HG03342 (cell line): ENCODE data around the gene KRT71.

ENCODE experiments used
- ATAC-seq: cut with Tn5 transposase; IDR thresholded peaks from one replicate; pipeline ENCODE4 v1.9.1; 2021; ENCODE audit warnings: mild to moderate bottlenecking, moderate library complexity; ENCODE audit not compliant: unreplicated experiment

The KRT71 gene

DNA sequence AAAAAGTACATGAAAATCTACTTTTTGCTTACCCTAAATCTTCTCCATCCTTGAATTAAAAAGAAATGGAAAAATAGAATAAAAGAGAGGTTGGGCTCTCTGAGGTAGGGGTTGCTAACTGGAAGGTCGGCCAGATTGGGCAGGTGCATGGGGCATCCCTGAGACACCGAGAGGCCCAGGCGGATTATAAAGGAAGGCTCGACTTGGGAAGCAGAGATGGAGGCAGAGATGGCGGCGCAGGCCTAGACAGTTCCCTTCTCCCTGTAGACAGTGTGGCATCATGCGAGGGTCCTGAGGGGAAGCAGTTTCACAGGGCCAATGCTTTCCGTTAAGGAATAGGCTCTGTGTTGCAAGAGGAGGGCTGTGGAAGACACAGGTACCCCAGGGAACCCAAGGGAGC is 24.4 kb upstream of the KRT71 start:
- no peak for ATAC-seq

DNA sequence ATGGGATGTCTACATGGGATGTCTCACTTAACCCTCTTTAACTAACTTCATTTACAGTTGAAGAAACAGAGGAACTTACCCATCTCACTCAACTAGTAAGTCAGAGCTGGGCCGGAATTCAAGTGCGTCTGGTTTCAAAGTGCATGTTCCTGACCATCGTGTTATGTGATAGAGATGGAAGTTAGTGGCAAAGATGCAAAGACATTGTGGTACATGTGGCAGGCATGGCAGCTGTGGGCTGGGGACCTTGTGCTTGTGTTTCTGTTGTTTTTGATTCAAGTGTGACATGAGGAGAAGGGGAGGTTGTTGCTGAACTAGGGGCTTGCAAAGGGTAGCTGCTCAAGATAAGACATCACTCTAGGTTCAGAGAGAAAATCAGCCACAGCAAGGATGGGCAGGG is 23.0 kb upstream of the KRT71 start:
- no peak for ATAC-seq

DNA sequence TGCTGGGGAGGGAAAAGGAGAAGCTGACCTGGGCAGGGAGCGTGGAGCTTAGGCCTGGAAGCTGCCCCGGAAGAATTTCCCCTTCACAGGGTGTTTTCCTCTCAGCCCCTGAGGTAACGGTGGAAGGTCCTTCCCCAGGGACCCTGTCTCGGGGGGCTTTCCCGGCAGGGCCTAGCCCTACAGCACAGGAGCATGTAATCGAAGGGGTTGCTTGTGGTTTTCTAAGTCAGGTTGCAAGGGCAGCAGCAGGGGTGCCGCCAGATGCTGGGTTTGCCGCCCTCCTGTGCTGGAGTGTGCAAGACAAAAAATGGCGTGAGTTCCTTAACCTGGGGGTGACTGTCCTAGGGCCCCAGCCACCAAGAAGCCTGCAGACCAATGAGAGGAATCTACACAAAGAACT is 22.3 kb upstream of the KRT71 start:
- ATAC-seq = no peak

DNA sequence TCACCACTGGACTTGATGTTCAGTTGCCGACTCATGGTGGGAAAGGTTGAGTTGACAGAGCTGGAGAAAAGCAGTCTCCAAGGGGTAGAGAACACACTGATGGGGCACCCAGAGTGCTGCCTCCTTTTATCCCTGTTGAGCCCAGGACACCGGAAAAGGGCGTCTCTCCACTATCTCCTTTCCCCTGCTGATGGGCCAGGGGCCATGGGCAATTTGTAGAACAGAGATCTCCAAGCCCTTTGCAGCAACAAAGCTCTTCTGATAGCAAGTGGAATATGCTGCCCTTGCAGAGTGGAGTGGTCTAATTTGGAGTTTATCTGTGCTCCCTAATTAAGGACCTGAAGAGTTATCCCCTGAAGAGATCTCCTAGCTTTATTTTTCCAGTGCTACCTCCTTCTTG is 20.8 kb upstream of the KRT71 start, which contains the start of gene KRT74:
Gene KRT74 (minus strand): TSS at position 101 of the 400 bp plus-strand sequence. CDS start 66 bp downstream, at position 35.
- ATAC-seq = no peak

DNA sequence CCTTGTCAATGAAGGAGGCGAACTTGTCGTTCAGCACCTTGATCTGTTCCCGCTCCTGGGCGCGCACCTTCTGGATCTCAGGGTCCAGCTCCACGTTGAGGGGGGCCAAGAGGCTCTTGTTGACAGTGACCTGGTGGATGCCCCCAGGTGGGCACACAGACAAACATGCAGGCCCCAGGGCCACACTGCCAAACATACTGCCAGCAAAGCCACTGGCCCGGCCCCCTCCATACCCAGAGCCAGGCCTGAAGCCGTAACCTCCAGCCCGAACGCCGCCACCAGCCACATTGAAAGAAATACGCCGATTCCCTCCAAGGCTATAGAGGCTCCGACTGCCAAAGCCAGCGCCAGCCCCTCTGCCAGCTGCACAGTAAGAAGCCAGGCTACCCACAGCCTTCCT is 20.4 kb upstream of the KRT71 start:
- no peak for ATAC-seq

DNA sequence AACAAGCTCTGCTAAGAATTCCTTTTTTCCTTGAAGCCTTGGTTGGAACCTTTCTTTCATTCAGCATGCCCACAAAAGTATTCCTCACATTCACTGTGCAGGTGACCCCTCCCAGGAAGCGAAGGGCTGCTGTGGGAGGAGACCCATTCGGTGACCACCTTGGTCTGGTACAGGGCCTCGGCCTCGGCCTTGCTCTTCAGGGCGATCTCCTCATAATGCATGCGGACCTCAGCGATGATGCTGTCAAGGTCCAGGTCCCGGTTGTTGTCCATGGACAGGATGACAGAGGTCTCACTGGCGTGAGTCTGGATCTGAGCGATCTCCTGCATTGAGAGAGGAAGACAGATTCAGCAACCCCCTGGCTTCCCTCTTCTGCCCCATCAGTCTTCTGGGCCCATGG is 17.6 kb upstream of the KRT71 start:
- ATAC-seq = no peak

DNA sequence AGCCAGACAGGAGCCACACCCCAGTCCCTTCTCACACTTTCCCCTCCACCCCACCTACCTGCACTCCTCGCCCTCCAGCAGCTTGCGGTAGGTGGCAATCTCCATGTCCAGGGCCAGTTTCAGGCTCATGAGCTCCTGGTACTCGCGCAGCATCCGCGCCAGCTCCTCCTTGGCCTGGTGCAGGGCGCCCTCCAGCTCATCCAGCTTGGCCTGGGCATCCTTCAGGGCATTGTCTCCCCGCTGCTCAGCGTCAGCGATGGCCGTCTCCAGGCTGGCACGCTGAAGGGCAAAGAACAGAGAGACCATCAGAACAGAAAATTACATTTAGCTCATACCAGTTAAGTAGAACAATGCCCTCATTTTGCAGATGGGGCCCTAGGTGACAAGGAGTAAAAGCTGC is 15.2 kb upstream of the KRT71 start:
- ATAC-seq = no peak

DNA sequence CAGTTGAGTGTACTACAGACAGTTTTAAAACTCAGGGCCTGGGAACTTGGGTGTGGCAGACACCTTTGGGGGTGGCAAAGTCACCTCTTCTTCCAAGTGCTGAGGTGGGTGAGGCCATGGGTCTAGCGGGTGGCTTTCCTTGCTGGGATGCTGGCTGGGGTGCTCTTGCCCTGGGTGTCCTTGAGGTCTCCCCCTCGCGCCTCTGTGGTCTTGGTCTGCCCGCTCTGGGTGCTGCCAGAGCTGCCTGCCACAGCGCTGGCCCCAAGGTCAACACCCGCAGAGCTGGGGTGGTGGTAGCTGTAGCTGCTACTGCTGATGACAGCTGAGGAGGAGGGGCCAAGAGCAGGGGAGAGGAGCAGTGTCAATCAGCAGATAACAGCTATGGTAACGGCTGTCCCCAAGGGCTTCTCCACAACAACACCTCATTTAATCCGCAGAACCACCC is 13.9 kb upstream of the KRT71 start:
- ATAC-seq = no peak

DNA sequence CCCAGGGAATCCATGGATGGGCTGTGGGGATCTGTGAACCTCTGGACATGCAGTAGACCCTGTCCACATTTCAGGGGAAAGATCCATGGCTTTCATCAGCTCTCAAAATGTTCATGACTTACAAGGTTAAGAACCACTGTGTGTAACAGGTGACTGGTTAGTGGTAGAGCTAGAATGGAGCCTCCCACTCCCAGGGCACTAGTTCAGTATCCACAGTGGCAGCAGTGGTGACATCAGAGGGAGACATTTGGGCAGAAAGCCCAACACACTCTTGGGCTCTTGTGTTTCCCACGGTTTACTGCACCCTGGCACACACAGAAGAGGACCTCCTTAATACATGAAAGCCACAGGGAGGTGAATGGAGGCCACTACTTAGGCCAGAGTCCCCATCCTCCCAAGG is 11.6 kb upstream of the KRT71 start:
- no peak for ATAC-seq

DNA sequence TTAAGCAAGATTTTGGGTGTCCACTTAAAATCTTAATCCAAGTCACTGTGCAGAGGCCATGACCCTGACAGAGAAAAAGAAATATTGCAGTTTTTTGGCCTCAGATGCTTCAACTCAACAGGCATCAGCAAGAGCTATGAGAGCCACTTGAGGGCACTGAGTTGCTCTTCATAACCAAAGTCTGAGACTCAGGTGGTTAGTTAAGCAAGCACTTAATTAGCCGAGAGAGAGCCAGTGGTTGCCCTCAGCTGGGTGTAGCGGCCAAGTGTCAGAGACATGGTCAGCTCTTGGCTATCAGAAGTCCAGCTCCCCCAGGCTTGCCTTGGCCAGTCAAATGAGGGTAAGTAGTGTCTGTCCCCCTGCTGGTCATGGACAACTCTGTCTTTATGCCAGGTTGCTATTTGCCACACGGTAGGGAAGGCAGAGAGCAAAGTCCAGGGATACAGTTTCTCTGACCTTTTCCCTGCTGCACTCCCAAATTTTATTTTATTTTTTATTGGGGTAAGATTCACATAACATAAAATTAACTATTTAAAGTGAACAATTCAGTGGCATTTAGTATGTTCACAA is 9.0 kb upstream of the KRT71 start:
- ATAC-seq = no peak

DNA sequence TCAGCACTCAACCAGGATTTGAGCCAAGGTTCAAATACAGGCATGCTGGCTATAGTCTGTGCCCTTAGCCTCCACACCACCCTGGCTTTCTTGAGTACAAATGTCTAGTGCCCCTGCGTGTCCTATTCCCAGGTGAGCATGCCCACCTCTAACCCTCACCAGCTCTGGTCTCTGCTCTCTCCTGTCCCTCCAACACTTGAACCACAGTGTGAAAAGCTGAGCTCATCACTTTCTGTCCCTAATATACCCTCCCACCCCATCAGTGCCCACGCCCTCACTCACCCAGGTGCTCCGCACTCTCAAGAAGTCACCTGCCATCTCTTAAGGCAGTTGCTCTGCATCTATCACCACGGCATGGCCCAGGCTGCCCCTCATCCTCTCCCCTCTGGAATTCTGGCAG is 7.0 kb upstream of the KRT71 start:
- ATAC-seq = no peak

DNA sequence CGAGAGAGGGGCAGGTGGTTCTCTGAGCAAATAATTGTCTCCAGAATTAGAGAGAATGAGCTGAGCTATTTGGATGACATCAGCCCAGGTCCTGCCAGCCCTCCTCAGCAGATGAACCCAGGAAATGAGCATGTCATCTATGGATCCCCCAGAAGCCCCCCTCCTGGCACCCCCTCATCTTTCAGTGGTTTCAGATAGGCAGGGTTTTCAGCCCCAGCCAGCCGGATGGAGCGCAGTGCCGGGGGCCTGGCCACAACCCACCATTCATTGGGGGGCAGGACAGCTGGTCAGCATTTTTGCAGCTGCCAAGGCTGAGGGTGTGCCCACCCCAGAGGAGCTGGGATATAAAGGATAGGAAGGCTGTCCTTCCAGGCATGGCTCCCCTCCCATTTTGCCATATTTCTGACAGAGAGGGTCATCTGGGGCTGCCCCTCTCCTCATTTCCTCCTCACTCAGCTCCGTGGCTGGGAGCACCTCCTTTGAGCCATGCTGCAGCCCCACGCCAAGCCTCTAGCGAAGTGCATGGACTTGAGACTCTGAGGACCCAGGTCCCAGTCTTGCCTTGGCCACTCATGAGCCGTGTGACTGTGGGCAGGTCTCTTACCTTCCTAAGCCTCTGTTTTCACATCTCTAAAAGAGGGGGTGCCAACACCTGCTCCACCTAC is 6.0 kb upstream of the KRT71 start:
- no peak for ATAC-seq

DNA sequence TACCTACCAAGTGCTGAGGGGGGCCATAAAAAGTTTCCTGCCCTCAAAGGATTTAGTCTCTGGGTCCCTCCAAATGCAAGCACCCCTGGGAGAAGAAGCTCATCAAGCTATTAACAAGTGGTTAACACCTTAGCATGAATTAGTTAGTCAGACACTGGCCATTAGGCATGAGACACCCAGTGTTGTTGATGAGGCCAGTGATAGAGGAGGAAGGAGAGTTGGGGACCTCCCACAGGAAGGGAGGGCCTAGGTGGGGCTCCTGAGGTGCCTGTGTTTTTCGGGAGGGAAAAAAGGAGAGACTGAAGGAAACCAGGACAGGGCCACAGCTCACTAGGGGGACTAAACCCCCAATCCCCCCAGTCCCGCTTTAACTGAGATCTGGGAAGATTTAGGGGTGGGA is 4.5 kb upstream of the KRT71 start:
- ATAC-seq = no peak

DNA sequence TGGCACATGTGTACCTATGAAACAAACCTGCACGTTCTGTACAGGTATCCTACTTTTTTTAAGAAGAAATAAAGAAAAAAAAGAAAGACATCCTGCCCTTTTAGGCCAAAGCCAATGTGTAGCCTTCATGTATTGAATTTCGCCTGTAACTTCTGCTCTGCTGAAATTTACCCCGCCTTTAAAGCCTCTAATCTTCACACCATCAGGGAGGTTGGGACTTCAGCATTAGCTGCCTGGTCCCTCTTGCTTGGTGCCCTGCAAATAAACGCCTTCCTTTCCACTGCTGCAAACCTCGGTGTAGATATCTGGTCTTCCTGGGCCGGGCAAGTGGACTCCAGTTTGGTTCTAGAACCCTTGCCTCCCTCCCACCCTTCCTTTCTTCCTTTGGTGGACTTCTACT is 2.6 kb upstream of the KRT71 start:
- ATAC-seq = no peak

DNA sequence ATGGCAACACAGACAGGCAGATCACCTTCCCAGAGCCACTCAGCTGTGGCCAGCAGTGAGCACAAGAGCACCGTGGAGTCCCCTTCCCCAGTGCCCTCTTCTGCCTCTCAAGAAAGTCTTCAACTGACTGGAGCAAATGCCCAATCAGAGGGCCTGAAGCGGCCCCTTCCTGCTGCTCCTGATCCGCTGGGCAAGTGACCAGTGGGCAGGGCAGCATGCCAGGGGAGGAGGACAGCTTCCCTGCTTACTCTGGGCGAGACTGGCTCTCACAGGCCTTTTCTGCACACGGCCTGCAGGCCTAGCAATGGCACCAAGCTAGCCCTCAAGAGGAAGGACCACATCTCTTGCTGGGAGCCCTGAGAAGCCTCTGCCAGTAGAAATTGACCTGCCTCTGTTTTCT is 890 bp downstream of the KRT71 start:
- ATAC-seq = no peak

DNA sequence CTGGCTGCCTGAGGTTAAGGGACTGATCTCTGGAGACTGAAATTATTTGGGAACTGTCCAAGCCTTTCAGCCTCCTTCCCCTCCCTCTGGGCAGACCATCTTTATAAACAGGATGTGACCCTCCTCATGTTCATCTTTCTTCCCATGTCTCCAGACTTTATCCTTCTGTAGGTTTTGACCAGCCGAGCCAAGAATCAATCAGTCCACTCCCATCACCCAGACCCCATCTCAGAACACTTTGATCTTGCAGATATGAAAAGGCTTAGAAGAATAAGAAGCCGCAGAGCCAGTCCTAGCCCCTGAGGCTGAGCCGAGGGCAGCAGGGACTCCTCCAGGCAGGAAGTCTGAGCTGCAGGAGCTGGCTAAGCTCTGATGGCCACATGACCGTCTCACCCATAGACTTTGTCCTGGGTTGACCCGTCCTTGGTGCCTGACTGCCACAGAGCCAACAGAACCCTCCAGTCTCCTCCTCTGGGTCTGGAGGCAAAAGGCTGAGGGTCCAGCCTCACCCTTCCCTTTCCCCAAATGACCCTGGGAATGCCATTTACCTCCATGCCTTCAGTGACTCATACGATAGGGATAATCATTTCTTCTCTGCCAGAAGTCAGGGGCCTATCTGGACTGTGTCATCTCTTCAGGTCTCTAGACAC is 1.6 kb downstream of the KRT71 start:
- ATAC-seq = no peak

DNA sequence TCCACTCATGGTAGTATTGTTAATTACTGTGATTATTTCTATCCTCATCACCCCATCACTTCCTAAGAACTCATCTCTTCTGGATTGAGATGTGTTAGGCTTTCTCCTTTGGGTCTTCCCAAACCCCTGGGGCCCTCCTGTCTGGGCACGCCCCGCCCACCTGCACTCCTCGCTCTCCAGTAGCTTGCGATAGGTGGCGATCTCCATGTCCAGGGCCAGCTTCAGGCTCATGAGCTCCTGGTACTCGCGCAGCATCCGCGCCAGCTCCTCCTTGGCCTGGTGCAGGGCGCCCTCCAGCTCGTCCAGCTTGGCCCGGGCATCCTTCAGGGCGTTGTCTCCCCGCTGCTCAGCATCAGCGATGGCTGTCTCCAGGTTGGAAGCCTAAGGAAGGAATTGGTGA is 6.8 kb downstream of the KRT71 start:
- ATAC-seq = no peak

DNA sequence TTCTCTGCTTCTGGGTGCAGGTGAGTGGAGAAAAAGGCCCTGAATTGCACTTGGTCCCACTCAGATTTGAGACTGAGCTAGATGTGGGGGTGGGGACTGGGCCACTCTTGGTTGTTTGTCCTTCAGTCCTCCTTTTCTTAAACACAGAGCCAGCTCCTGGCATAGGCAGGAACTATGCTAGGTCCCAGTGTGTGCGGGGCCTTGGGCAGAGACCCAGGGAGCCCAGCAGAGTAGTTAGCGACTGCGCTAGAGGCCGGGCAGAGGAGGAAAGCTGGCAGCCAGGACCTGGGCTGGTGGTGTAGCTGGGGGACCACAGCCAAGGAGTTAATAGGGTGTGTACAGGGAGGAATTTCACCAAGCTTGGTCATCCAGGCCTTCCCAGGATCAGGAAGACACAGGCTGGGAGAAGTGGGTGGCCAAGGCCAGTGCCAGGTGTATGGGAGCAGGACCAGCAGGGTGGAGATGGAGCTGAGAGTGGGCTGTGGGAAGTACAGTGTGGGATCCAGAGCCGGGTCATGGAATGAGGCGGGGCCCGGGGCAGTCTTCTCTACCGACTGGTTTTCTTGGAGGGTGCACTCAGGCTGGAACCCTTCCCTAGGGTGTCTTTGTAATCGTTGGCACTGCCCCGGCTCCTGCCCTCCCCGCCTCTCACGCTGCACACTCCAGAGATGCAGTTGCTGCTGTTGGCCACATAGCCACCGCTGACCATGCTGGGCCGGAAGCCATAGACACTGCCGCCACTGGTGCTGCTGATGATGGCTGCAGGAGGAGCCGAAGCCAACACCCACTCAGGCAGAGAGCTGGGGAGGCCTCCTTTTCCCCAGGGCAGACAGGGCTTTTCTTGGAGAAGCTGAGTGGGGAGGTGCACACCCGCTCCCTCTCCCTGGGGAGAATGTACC is 8.7 kb downstream of the KRT71 start:
- no peak for ATAC-seq

DNA sequence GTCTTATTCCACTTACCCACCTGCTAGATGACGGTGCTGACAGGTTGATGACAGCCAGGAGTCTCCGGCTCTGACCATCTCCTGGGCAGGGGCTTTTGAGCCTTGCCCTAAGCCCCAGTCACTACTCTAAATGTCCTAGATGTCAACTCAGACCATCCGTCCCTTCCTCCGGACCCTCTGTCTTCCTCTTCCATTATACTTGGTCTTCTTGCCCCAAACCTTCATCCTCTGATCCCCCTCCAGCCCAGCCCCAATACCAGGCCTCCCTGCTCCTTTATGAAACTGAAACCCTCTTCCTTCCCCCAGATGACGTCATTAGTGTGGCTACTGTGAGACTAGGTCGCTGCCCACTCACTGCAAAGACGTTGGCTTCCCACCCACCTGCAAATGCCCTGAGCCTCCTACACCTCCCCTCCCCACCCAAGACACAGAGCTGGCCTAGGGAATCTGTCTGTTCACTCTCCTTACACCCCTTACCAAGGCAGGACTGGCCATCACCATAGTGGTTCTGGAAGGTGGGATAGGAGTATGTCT is 10.1 kb downstream of the KRT71 start:
- ATAC-seq = no peak

DNA sequence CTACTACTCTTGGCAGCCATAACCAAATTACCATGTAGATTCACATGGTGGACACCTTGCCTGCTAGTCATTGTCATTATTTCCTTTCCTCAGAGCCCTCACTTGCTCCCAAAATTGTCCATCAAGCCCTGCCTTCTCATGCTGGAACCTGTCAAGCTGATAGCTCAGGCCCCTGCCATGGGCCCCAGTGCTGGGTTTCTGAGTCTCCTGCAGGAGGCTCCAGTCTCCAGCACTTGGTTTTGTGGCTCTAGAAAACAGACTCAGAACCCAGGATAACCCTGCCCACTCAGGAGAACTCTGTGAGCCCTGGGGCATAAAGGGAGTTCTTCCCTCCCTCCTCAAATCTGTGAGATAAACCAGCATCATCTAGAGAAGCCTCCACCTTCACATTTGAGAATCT is 10.8 kb downstream of the KRT71 start:
- ATAC-seq = no peak

DNA sequence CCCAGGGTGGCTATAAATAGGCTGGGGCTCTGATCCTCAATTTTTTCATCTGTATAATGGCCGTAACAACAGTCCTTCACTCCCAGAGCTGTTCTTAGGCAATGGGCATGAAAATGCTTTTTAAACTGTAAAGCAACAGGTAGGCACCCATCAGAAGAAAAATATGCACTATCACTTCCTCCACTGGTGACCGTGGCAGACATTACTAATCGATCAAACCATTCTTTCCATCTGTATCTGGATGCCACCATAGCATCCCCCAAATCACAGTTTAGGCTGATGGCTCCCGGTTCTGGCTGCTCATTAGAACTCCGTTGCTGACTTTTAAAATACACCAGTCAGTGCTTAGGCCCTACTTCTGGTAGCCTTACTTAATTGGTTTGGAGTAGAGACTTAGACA is 11.2 kb downstream of the KRT71 start:
- no peak for ATAC-seq
